Suprapubic skin (tissue), 4 donors: ENCODE data around the gene SLC9A8. TPM values are rescaled to one million over a fixed set of nuclear protein-coding genes. Genes with fewer than 3 reads are reported as not detected.

Source experiments
- DNase-seq, 2 donors: peaks; one replicate each; pipeline ENCODE4 v3.0.0-alpha.2; 2019; ENCODE audit warnings: low spot score in 2 of 2
- H3K27ac ChIP-seq: fragments of 200-600 bp; sonication (generic); one replicate; pipeline ENCODE4 v1.5.1; 2019
- H3K27me3 ChIP-seq: fragments of 200-600 bp; sonication (generic); one replicate; pipeline ENCODE4 v1.5.1; 2019
- H3K36me3 ChIP-seq: fragments of 200-600 bp; sonication (generic); one replicate; pipeline ENCODE4 v1.5.1; 2019
- H3K4me1 ChIP-seq: fragments of 200-600 bp; sonication (generic); one replicate; pipeline ENCODE4 v1.5.1; 2019
- H3K4me3 ChIP-seq: fragments of 200-600 bp; sonication (generic); one replicate; pipeline ENCODE4 v1.5.1; 2019; ENCODE audit warnings: mild to moderate bottlenecking
- H3K9me3 ChIP-seq: fragments of 200-600 bp; sonication (generic); one replicate; pipeline ENCODE4 v1.5.1; 2019
- CTCF ChIP-seq, 2 donors: fragments of 200-600 bp in 1 of 2; fragments of 450-650 bp in 1 of 2; sonication (generic) in 1 of 2; IDR thresholded peaks; one replicate each; pipeline ENCODE4 v1.5.1; 2016 to 2019; ENCODE audit warnings: antibody characterized with exemption in 2 of 2, mild to moderate bottlenecking in 1 of 2, moderate library complexity in 1 of 2
- EP300 ChIP-seq: sonication (generic); formaldehyde crosslinking; IDR thresholded peaks from one replicate; pipeline ENCODE4 v1.6.1; 2017; ENCODE audit warnings: antibody characterized with exemption
- POLR2A ChIP-seq, 2 donors: fragments of 450-650 bp; IDR thresholded peaks; one replicate each; pipeline ENCODE4 v1.6.1; 2017; ENCODE audit warnings: antibody characterized with exemption in 2 of 2, mild to moderate bottlenecking in 2 of 2, moderate library complexity in 2 of 2
- POLR2AphosphoS5 ChIP-seq, 3 donors: sonication (generic); formaldehyde crosslinking; IDR thresholded peaks; one replicate each; pipeline ENCODE4 v1.6.1; 2017; ENCODE audit warnings: antibody characterized with exemption in 3 of 3
- whole genome bisulfite sequencing: methylation state at CpG from one replicate; pipeline ENCODE4 v1.1.5; 2018; 5-methylcytosine and 5-hydroxymethylcytosine counted together
- total RNA-seq, 4 donors: library from RNA; depleted of rRNA; stranded (reverse); fragments of >200 nt; gene quantifications; one replicate each; pipeline ENCODE4 v1.1.0, GENCODE V29; 2016

SLC9A8 gene
- total RNA-seq, 4 donors from 2014 or later = 5.7 to 15.6 (median 9.2) TPM

GRCh38 chr20:49818816-49819215, 6.2 kb downstream of the SLC9A8 start:
- 91% methylated on average over 1 of the region's 1 CpG for WGBS
- no peak overlapping the region for H3K27ac ChIP-seq
- peaks cover 8% of the 10 kb centered on the region for H3K4me1 ChIP-seq
- H3K36me3 ChIP-seq = peaks cover 43% of the 10 kb centered on the region
- no peak for DNase-seq
- H3K4me3 ChIP-seq = no peak overlapping the region
- TF ChIP-seq POLR2A (IDR thresholded peaks at IDR 0.05) (no peak), EP300 (no peak), CTCF (IDR thresholded peaks at IDR 0.05) (no peak), POLR2AphosphoS5 (IDR thresholded peaks at IDR 0.05) (no peak)
- H3K27me3 ChIP-seq = no peaks in the 10 kb centered on the region
- H3K9me3 ChIP-seq = no peaks in the 10 kb centered on the region

GRCh38 chr20:49819702-49820101, 7.1 kb downstream of the SLC9A8 start:
- 97% methylated on average over 3 of the region's 3 CpGs for WGBS
- no peak for DNase-seq
- no peaks in the 10 kb centered on the region for H3K27me3 ChIP-seq
- no peak for TF ChIP-seq POLR2AphosphoS5 (IDR thresholded peaks at IDR 0.05)
- no peak for TF ChIP-seq CTCF (IDR thresholded peaks at IDR 0.05)
- TF ChIP-seq EP300 = no peak
- TF ChIP-seq POLR2A (IDR thresholded peaks at IDR 0.05) = no peak
- H3K9me3 ChIP-seq = no peaks in the 10 kb centered on the region
- peaks cover 48% of the 10 kb centered on the region for H3K36me3 ChIP-seq
- no peak overlapping the region for H3K27ac ChIP-seq
- no peak overlapping the region for H3K4me3 ChIP-seq
- H3K4me1 ChIP-seq = no peaks in the 10 kb centered on the region

- H3K27ac ChIP-seq = no peak overlapping the region
- no peaks in the 10 kb centered on the region for H3K9me3 ChIP-seq
- H3K36me3 ChIP-seq = peaks cover 46% of the 10 kb centered on the region
- 83% methylated on average over 2 of the region's 2 CpGs for WGBS
- no peak overlapping the region for H3K4me3 ChIP-seq
- TF ChIP-seq EP300 = no peak
- no peak for TF ChIP-seq CTCF (IDR thresholded peaks at IDR 0.05)
- no peak for TF ChIP-seq POLR2A (IDR thresholded peaks at IDR 0.05)
- no peak for TF ChIP-seq POLR2AphosphoS5 (IDR thresholded peaks at IDR 0.05)
- DNase-seq = no peak
- H3K4me1 ChIP-seq = no peaks in the 10 kb centered on the region
- H3K27me3 ChIP-seq = no peaks in the 10 kb centered on the region
These were observed 8.8 kb downstream of the SLC9A8 start for GRCh38 chr20:49821381-49821780.

GRCh38 chr20:49821870-49822331, 9.3 kb downstream of the SLC9A8 start:
- Histone ChIP-seq H3K27ac (no peak overlapping the region), H3K4me1 (no peaks in the 10 kb centered on the region), H3K27me3 (no peaks in the 10 kb centered on the region), H3K4me3 (no peak overlapping the region), H3K36me3 (peaks cover 42% of the 10 kb centered on the region), H3K9me3 (no peaks in the 10 kb centered on the region)
- TF ChIP-seq EP300 (no peak), POLR2A (IDR thresholded peaks at IDR 0.05) (no peak), CTCF (IDR thresholded peaks at IDR 0.05) (no peak), POLR2AphosphoS5 (IDR thresholded peaks at IDR 0.05) (no peak)
- 66% methylated on average over 2 of the region's 2 CpGs for WGBS
- no peak for DNase-seq

- peaks cover 48% of the 10 kb centered on the region for H3K36me3 ChIP-seq
- H3K9me3 ChIP-seq = no peaks in the 10 kb centered on the region
- no peak for DNase-seq
- WGBS = 28% methylated on average over 2 of the region's 2 CpGs
- no peak overlapping the region for H3K4me3 ChIP-seq
- no peak for TF ChIP-seq POLR2AphosphoS5 (IDR thresholded peaks at IDR 0.05)
- no peak for TF ChIP-seq POLR2A (IDR thresholded peaks at IDR 0.05)
- no peak for TF ChIP-seq CTCF (IDR thresholded peaks at IDR 0.05)
- H3K27ac ChIP-seq = no peak overlapping the region
- no peaks in the 10 kb centered on the region for H3K27me3 ChIP-seq
- no peaks in the 10 kb centered on the region for H3K4me1 ChIP-seq
These were observed 10.7 kb downstream of the SLC9A8 start for GRCh38 chr20:49823152-49823847.
